HUDEP-2 (cell line): ENCODE data around the gene IGSF3.
"Not testable (repeated sequence)": the region's sequence is repeated elsewhere in the genome, so short reads cannot be mapped to it uniquely, and the experiment has no call there.

ENCODE experiments used
- DNase-seq, 76 experiments: peaks; one replicate each; lab custom pipeline; 2025; ENCODE audit not compliant: unreplicated experiment in 76 of 76; lab: John Stamatoyannopoulos, UW

IGSF3 gene

DNA sequence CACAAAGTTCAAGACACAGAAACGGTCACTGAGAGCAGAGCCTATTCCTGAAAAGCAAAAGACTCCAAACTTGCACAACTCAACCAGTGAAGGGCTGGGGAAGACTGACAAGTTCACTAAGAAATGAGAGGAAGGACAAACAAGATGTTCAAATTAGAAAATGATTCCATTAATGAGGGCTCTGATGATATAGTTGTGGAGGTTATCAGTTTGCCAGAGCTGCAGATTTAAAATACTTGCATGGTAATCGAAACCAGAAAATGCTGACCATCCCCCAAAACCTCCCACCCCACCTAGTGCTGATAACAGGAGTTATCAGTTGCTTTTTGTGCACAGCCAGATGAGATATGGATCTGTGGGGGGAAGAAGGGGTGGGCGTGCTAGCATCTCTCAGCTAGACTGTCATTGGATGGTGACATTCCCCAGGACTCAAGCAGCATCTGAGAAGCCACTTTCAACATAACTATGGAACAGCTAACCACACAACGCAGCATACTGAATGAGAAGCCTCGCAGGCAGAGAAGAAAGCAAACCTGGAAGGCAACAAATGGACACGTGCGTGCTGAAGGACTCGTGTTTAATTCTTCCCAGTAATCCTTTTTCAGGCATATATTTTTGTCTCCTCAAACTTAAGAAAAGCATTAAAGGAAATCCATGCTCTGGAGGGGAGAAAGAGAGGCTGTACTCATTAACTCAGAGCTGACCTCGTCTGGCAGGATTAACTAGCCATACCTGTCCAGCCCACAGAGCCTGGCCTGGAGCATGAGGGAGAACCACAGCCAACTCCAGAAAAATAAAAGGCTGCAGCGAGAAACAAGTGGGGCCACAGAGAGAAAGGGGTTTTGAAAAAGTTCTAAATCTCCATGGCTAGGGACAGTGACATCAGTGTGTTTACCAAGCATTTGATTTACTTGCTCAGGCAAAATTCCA is 35.3 kb downstream of the IGSF3 start:
- DNase-seq, result not testable (repeated sequence)

DNA sequence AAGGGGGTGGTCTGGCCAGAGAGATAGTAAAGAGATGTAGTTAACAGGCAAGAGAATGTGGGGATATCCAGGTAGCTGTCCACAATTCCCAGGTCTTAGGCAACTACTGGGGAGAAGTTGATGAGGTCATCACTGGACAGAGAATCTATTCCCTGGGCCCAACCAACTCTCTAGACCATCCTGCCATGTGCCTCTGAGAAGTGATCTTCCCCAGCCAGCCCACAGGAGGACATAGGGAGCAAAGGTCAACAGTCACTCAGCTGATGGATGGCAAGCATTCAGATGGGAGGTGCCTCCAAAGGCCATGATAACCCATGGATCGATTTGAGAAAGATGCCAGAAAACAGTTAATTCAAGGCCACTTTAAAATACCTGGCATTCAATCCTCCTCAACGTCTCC is 36.0 kb downstream of the IGSF3 start:
- not testable (repeated sequence) for DNase-seq

DNA sequence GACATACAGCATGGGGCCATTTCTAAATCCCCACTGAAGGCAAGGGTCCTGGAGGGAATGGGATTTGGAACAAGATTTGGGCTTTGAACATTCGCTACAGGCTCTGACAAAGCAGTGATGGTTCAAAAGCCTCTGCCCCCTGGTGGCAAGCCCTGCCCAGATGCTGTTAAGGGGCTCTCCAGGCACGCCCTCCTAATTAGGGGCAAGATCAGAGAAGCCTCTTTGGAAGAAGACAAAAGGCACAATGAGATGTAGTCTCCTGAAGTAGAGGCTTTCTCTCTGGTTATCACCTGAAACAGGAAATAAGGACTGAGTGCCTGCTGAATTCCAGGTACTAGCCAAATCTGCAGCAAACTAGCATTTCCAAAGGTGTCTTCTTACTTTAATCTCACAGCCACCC is 37.5 kb downstream of the IGSF3 start:
- not testable (repeated sequence) for DNase-seq

DNA sequence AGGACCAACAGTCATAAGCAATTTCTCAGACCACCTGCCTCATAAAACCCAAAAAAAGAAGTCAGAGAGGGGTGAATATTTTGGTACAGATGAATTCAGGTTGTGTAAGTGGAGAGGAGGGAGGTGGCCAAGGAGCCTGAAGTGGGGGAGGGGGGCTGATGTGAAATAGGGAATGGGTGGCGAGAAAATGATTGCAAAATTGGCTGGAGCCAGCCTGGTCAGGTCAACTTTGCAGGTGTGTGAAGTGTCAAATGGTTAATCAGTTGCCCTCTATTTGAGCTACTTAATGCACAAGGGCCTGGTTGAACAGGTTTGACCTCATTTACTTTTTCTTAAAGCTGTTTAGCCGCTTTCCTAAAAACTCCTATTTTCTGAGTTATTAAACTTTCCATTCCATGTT is 38.1 kb downstream of the IGSF3 start:
- DNase-seq, result not testable (repeated sequence)

DNA sequence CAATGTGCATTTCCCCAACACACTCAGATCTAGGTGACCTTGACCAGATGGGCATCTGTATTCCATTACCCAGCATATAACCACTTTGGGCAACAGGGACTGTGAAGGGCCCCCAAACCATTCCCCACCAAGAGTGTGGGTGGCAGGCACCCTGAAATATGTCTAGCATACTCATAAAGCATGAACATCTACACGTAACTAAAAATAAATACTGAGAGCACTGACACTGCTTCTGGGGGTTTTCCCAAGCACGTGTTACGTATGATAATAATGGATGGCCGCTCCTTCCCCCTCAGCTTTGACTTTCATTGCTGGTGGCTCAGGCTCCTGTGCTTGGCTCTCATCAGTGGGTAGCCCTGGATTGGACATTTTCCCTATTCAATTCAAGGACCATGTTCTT is 39.1 kb downstream of the IGSF3 start:
- no peak for DNase-seq

DNA sequence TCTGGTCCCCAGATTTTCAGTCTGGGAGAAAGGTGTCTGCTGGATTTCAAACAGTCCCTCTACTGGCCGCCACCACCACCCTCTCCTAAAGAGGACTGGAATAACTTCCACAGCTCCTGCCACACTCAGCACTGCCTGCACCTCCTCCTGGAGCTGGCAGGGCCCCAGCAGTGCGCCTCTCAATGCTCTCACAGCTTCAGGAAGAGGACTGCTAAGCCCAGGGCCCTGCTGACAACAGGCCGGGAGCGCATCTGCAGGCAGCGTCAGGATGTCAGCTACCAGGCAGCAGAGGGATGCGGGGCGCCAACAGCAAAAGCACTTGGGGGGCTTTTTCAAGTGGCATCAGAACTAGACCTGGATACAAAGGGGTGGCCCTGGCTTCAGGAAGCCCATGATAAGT is 40.2 kb downstream of the IGSF3 start:
- not testable (repeated sequence) for DNase-seq

DNA sequence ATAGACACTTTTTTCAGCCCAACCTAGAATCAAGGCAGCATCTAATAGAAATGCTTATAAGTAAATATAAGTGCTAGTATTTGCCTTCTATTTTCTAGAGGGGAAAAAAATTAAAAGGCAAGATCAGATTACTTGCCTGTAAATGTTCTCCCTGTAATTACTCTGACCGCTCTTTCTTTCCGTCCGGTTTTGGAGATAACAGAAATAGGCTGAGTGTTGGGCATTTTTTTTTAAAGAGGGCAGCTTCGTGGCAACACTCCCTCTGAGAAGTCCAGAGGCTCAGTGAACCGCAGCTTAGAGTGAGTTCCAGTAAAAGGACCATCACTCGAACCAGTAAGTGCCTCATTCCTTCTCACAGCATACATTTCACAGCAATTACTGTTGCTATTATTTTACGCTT is 40.6 kb downstream of the IGSF3 start:
- DNase-seq, result not testable (repeated sequence)

DNA sequence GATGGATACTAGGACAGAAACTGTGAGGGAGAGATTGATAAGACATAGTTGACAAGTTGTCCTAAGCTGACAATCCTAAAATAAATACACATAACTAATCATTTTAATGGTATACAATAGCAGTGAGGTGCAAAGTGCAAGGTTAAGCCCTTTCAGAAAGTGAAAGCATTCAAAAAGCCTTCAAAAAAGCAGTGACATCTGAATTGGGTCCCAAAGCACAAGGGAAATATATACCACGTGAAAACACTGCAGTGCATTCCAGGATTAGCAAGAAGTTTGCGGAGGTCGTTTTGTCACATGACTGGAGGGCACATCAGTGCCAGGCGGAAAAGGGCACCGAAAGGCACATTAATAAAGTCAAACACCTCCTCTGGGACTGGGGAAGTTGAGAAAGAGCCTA is 42.4 kb downstream of the IGSF3 start:
- DNase-seq, result not testable (repeated sequence)

DNA sequence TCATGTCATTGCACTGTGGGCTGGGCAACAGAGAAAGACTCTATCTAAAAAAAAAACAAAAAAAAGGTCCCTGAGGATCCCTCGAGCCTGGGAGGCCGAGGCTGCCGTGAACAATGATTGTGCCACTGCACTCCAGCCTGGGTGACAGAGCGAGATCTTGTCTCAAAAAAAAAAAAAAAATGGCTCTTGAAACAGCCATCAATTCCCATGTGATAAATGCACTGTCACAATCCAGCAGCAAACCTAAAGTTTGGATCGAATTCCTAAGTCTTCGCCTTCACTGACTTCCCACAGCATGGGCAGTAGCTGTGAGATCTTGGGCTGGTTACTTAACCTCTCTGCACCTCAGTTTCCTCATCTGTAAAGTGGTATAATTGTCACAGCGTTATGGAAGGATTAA is 43.5 kb downstream of the IGSF3 start:
- no peak for DNase-seq

DNA sequence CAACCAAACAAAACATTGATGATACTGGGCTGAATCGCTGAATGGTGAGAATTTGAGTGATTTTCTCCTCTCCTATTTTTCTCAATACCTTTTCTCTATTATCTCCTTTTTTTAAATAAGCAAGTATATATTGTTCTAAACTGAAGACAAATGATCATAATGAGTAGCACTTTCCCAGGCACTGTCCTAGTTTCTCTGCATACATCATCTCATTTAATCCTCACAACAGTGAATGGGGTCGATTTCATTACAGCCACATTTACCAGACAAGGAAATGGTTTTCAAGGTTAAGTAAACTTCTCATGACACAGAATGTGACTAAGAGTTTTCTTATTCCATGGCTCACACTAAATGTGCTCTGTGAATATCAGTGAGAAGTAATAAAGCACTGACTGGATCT is 45.0 kb downstream of the IGSF3 start:
- not testable (repeated sequence) for DNase-seq

DNA sequence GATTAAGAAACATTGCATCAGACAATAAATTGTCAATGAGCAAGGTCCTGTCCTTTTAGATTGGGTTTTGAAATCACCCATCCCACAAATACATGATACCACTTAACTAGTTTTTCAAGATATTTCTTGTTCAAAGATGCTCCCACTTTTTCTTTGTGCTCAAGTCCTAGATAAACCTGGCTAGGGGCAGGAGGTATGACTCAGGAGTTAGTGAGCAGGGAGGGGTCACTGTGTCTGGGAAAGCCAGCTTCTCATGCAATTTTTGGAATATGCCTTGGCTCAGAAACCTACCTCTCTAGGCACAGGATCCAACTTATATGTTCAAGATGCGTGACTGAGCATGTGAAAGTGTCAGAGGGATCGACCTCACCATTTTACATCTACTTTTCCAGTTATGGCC is 45.8 kb downstream of the IGSF3 start:
- not testable (repeated sequence) for DNase-seq

DNA sequence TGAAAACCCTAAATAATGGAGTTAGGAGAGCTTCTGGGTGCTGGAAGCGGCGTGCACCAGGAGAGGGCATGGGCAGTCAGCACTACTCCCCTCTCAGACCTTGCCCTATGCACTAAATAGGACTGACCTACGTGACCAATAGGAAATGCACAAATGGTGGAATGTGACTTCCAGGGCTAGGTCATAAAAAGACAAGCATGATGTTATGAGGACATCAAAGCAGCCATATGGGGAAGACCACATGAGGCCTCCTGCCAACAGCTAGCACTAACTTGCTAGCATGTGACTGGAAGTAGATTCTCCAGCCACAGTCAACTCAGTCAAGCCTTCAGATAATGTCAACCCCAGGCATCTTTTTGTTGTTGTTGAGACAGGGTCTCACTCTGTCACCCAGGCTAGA is 47.1 kb downstream of the IGSF3 start:
- DNase-seq, result not testable (repeated sequence)

DNA sequence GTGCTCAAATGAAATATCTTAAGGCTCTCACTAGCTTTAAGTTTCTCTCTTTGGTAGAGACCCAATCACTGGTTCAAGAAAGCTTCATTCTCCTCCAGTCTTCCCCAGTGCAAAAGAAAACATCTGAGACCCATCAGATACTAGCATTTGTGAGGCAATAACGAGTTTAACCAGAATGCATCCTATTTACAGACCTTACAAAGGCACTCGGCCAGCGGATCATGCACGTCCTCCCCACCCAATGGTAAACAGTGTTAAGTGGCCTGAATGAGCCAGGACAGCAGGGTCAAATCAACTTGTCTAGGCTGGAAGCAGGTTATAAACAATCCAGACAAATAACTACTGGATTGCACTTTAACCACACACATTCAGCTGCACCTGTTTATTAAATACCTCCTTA is 48.4 kb downstream of the IGSF3 start:
- not testable (repeated sequence) for DNase-seq

DNA sequence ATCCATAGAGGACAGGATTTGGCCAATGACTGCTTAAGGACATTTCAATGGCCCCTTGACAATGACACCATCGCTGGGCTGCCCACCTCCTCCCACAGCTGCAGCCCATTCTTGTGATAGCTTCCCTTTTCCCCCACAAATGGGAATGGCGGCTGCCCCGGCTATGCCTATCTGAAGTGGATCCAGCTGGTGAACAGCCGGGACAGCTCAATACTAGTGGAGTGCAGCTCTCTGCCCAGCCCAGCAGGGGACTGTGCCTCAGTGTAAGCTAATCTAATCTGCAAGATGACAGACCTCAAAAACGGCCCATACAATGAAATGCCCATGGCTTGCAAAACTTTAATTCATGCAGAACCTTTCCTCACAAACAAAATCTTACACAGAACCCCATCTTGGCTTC is 49.7 kb downstream of the IGSF3 start:
- peak in 5 of 76 experiments; percentile 3 to 28 (median 13) for DNase-seq

DNA sequence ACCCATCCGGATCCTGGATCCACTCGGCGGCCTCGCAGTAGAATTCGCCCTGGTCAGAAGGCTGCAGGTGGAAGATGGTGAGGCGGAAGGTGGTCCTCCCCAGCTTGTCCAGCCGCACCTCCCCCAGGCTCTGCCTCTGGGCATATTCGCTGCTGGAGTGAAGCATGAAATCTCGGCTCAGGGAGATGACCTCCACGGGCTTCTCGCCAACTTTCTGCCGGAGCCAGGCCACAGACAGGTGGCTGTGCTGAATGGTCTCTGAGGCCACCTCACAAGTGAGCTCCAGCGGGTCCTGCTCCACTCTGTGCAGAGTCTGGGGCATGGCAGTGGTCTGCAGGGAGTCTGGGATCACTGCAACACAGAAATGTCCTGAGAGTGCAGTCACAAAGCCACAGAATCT is 53.7 kb downstream of the IGSF3 start:
- not testable (repeated sequence) for DNase-seq

DNA sequence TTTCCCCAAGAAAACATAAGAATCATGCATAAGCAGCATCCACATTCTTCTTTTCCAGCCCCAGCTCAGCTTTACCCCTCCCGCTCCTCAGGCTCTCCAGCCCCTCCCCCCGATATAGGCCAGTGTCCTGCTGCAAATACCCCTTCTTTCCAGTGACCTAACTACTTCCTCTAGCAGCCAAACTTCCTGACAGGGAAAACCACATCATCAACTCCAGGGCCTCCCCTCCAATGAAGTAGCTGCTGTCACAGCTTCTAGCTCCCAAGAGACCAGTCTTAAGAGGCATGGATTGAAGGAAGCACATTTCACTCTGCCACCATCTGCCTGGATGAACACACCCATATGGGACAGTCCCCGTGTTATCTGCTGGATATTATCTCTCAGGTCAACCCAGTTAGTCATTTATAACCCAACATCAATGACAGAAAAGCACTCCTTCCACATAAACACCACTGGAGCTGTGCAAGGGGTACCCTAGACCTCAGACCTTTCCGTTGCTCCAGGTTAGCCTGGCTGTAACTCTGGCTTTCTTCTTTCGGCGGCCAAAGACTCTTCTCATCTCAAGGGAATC is 57.6 kb downstream of the IGSF3 start:
- DNase-seq, result not testable (repeated sequence)

DNA sequence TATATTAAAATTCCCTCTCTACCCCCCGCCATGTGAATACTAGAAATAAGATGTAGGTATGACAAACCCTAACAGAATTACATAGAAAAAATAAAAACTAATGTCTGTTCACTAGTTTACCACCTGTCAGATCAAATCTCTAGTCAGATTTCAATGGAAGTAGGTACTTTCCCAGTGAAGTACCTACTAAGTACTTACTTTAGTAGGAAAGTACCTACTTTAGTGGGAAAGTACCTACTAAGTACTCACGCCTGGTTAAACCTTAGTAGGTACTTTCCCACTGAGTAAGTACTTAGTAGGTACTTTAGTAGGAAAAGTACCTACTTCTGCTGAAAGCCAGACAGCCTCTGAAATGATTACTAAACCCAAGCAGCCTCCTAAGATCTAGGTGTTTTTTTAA is 58.7 kb downstream of the IGSF3 start:
- not testable (repeated sequence) for DNase-seq

DNA sequence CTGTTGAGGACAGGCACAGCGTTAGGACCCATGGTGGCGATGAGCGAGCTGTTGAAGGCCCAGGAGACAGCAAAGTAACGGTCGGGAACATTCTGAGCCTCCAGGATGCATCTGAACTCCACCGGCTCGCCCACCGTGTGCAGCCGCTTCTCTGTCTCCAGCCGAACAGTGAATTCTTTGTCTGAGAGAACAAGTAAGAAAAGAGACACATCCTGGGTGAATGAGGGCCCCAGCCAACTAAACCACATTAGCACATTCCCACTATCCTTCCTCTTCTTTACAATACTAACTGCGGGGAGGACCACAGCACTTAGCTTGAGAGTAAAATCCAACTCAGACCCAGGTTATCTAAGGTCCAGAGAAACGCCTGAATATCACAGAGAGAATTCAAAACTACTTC is 59.4 kb downstream of the IGSF3 start:
- DNase-seq, result not testable (repeated sequence)

DNA sequence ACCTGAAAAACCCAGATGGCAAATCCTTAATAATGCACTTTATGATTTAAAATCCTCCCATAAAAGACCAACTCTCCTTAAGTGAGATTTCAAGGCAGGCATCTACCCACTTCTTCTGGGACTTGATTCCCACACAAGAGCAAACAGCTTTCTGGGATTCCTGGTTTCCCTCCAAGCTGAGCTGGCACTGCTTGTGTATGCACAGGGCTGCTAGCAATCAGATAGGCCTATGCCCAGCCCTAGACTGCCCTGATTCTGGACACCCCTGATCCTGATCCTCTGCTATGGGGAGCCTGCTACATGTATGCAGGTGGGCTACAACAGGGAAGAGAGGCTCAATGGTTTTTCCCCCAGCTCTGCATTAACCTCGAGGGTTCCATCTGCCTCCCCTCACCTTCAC is 60.1 kb downstream of the IGSF3 start:
- not testable (repeated sequence) for DNase-seq

DNA sequence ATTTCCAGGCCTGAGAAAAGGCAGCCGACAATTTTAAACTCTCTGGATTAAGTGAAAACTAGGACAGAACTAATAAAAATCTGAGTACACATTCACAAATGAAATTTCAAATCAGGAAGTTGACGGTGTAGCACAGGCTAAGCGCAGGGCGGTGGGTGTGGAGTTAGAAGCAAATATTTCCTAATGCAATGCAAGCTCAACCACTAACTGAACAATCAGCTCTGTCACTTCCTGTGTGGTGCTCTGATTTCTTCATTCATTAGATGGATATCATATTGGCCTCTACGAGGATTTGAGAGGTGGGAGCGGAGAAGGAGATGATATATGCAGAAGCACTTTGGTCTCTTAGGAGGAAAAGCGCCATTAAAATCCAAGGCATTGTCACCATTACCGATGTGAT is 61.5 kb downstream of the IGSF3 start:
- DNase-seq, result not testable (repeated sequence)

DNA sequence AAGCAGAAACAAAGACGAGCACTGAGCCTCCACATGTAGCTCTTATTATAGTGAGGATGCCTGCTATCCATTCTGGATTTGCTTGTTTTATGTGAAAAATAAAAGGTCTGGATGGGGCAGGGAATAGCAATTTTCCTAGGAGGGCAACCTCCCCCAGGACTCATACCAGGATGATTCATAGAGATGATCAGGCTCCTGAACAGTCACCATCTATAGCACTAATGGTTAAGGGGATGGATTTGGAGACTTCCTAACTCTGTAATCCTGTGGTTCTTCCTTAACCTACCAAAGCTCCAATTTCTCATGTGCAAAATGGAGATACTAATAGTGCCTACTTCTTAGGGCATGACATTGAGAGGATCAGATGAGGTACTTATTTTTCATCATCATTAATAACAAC is 62.2 kb downstream of the IGSF3 start:
- no peak for DNase-seq

DNA sequence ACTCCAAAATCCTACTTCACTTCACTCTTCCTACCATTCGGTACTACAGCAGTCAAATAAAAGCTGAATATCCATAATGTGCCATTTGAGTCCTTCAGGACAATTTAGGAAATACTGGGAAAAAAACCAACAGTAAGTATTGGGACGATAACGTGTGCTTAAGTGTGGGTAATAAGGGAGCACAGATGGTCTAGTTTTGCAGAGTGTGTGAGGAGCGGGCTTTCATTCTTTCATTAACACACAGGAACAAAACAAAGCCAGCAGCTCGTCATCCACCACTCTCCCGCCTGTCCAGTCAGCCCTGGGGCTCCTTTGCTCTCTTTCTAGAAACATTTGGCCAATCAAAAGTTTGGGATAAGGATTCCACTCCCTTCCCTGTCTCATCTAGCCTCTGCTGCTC is 63.1 kb downstream of the IGSF3 start:
- not testable (repeated sequence) for DNase-seq
